Measurements from ENCODE around the gene FBXO30.

FBXO30 gene

GRCh38 chr6:145814501-145815308 is at the start of gene FBXO30:
Gene FBXO30, minus strand, starts transcription at chr6:145814795. Its CDS starts 8,390 bp downstream, at chr6:145806405.
- peak; percentile 77 for DNase-seq (ENCODE audit: extremely low spot score, insufficient read length, low read depth)

DNA sequence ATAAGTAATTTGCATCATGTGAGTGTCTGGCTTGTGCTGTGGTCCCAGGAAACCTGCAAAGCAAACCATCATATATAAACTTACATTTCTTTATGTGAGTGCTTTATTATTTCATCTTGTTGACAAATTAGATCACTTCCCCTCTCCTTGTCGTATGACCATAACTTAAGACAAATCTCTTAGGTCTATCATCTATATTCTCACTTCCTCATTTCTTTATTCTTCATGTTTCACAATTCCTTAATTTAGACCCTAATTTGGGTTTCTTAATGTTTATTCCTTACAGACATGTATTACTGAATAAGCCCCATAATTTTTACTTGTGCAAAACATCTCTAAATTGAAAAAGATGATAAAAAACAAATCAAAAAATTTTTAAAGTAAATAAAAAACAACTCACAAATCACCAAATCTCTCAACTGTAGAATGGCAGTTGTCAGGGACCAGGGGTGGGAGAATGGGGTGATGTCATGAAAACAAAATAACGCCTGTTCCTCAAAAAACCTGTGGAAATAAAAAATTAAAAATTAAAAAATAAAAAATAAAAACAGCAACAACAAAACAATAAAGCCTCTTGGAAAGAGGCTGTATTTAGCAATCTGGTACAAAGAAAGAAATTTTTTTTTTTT is 49.5 kb upstream of the FBXO30 start:
- FAIRE-seq (peak; percentile 65), DNase-seq (ENCODE audit: extremely low spot score, insufficient read length, low read depth) (no peak)

More at GRCh38 chr6:145814501-145815308, at the start of gene FBXO30:
- peak; percentile 90 for FAIRE-seq

- peak; percentile 46 for FAIRE-seq
- DNase-seq (ENCODE audit: extremely low spot score, insufficient read length, low read depth), result no peak
Observed at GRCh38 chr6:145863366-145863765, 48.8 kb upstream of the FBXO30 start.

- FAIRE-seq, result no peak
Observed at GRCh38 chr6:145860562-145860961, 46.0 kb upstream of the FBXO30 start.

DNA sequence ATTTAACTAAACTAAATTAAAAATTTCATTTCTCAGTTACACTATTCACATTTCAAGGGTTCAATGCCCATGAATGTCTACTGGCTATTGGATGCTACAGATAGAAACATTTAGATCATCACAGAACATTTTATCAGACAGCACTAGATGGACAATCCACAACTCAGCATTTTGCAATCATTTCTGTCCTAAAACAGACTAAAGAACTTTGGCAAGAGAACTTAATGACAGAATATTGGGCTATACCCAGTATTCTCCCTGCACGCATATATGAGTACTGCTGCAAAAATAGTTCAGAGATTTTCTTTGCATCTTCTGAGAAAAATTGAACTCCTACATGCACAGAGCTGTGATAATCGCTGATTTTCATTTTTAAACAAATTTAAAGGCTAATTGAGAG is 36.1 kb upstream of the FBXO30 start:
- DNase-seq (ENCODE audit: extremely low spot score, insufficient read length, low read depth) (no peak), FAIRE-seq (no peak)

More at GRCh38 chr6:145860562-145860961, 46.0 kb upstream of the FBXO30 start:
- DNase-seq (ENCODE audit: extremely low spot score, insufficient read length, low read depth), result no peak

GRCh38 chr6:145848541-145848940 is 33.9 kb upstream of the FBXO30 start:
- FAIRE-seq, result no peak
- DNase-seq (ENCODE audit: extremely low spot score, insufficient read length, low read depth), result no peak

- FAIRE-seq, result no peak
- DNase-seq (ENCODE audit: extremely low spot score, insufficient read length, low read depth), result no peak
Observed at GRCh38 chr6:145845557-145845956, 31.0 kb upstream of the FBXO30 start.

DNA sequence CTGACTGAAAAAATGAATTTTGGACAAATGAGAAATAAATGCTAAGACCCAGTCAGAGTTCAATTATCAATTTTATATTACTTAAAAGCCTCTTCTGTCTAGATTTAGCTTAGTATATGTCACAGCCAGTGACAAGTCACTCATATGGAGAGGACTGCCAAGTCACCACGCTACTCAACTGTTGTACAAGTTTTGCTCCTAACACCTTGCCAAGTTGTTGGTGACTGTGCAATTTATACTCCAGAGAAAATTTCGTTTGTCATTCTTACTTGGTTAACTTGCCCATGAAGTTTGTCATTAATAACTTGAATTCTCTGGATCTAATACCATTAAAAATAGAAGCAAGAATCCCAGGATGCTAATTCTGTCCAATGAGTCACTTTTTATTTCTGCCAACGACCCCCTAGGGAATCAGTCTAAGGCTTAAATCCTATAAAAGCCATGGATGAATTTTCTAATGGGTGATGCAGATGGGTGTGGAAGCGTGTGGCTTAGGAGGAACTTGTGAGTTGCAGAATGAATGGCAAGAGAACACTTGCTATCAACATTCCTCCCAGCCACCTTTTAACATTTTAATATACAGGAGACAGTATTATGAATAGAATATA is 30.4 kb upstream of the FBXO30 start:
- DNase-seq (ENCODE audit: extremely low spot score, insufficient read length, low read depth) (no peak), FAIRE-seq (no peak)

GRCh38 chr6:145842693-145843546 is 28.3 kb upstream of the FBXO30 start:
- no peak for FAIRE-seq
- no peak for DNase-seq (ENCODE audit: extremely low spot score, insufficient read length, low read depth)

DNA sequence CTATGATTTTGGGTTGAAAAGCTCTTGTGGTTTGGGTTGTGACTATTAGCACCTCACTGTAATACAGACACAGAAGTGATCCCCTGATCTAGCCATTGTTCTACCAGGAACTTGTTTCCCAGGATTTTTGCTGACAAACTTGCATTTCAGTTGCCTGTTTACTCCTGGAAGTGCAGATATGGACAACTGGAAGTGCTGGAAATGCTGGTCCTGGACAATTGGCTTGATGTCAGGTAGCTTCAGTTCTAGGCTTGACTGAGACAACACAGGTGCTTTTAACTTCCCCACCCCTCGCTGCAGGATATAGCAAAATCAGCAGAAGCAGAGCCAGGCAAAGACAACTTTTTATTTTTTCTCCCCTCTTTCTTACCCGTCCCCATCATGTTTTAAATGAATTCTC is 27.1 kb upstream of the FBXO30 start:
- FAIRE-seq (no peak), DNase-seq (ENCODE audit: extremely low spot score, insufficient read length, low read depth) (no peak)

- DNase-seq (ENCODE audit: extremely low spot score, insufficient read length, low read depth) (no peak), FAIRE-seq (no peak)
Observed at GRCh38 chr6:145839653-145840052, 25.1 kb upstream of the FBXO30 start.

GRCh38 chr6:145838305-145838704 is 23.7 kb upstream of the FBXO30 start:
- DNase-seq (ENCODE audit: extremely low spot score, insufficient read length, low read depth) (no peak), FAIRE-seq (no peak)

- DNase-seq (ENCODE audit: extremely low spot score, insufficient read length, low read depth), result no peak
- FAIRE-seq, result no peak
Observed at GRCh38 chr6:145836772-145837171, 22.2 kb upstream of the FBXO30 start.

GRCh38 chr6:145836170-145836569 is 21.6 kb upstream of the FBXO30 start:
- FAIRE-seq, result peak; percentile 41
- DNase-seq (ENCODE audit: extremely low spot score, insufficient read length, low read depth), result no peak

GRCh38 chr6:145830612-145831011 is 16.0 kb upstream of the FBXO30 start:
- DNase-seq (ENCODE audit: extremely low spot score, insufficient read length, low read depth), result no peak
- FAIRE-seq, result no peak

DNA sequence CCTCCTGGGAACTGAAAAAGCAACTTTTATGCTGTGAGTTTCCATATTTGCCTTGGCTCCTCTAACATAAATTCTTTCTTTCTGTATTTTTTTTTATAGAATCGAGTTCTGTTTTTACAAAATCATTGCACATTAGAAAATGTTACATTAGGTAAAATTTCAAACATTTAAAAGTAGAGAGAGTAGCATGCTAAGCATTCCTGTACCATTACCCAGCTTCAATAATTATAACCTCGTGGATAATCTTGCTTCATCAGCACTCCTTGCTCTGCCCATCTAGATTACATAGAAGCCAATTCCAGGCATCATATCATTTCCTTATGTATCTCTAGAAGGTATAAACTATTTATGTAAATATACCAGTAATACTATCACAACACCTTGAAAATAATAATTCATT is 15.4 kb upstream of the FBXO30 start:
- DNase-seq (ENCODE audit: extremely low spot score, insufficient read length, low read depth) (no peak), FAIRE-seq (no peak)

DNA sequence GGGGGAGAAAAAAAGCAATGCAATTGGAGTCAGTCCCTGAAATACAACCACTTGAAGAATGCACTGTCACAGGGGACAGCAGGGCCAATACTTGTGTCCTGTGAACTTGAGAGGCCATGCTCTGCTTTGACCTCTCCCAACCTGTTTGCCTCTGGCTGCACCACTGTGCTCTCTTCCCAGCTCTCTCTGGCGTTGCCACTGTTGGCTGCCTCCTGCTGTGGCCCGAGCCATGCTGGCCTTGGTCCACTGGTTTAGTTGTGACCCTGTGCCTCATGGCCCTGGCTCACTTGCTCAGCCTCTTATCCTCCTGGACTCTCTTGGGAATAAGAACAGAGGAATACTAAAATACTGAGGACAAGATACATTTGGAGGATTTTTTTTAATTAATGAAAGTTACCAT is 14.5 kb upstream of the FBXO30 start:
- DNase-seq (ENCODE audit: extremely low spot score, insufficient read length, low read depth), result no peak
- FAIRE-seq, result no peak

DNA sequence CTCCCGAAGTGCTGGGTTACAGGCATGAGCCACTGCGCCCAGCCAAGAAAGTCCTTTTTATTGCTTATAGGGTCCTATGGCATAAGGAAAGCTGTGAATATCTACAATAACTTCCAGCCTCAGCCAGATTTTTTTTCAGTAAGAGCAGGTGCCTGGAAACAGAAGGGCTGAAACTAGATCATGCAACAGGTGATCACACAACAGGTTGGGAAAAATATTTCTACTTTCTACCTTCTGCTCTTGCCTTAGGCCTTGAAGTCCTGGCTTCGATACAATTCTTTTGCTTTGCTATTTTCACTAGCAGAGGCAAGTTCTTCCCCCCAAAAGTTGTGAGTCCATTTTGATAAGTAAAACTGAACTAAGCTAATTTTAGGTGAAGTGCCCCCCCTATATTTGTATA is 9.7 kb upstream of the FBXO30 start:
- FAIRE-seq (no peak), DNase-seq (ENCODE audit: extremely low spot score, insufficient read length, low read depth) (no peak)

GRCh38 chr6:145823328-145823944 is 8.8 kb upstream of the FBXO30 start:
- FAIRE-seq, result no peak

DNA sequence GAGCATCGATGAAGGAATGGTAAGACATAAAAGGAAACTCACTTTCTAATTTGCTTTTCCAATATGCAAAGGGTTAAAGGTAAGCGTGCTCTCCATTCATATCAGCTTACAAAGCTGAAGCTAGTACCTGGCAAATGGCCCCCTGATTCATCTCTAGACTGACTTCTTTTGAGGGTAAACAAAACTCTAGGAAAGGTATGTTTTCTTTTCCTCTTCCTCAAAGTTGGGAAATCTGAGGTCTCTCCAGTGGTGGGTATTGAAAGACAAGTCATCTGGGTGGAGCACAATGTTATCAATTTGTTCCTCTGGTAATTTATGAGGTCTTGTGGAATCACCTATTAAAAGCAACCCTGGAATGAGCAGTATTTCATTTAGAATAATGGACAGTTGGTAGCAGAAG is 7.9 kb upstream of the FBXO30 start:
- DNase-seq (ENCODE audit: extremely low spot score, insufficient read length, low read depth) (no peak), FAIRE-seq (no peak)

More at GRCh38 chr6:145823328-145823944, 8.8 kb upstream of the FBXO30 start:
- no peak for DNase-seq (ENCODE audit: extremely low spot score, insufficient read length, low read depth)
